Right lobe of liver (tissue), 6 donors: Measurements from ENCODE around the gene LVRN. TPM values are rescaled to one million over a fixed set of nuclear protein-coding genes. Genes with fewer than 3 reads are reported as not detected.
"Not testable (repeated sequence)": the region's sequence is repeated elsewhere in the genome, so short reads cannot be mapped to it uniquely, and the experiment has no call there.

Experiments
- ATAC-seq, 4 donors: fragments of 200-7000 bp; cut with Tn5 transposase; one replicate each; pipeline ENCODE4 v1.9.1; 2020; ENCODE audit warnings: mild to moderate bottlenecking in 4 of 4, moderate library complexity in 4 of 4
- DNase-seq, 3 donors: peaks; one replicate each; pipeline ENCODE4 v3.0.0-alpha.2; 2020
- H3K27ac ChIP-seq, 3 donors: fragments of 200-600 bp; one replicate each; pipeline ENCODE4 v1.8.0; 2022
- H3K27me3 ChIP-seq, 2 donors: fragments of 200-600 bp; one replicate each; pipeline ENCODE4 v1.8.0; 2022
- H3K36me3 ChIP-seq, 4 donors: fragments of 200-600 bp; sonication (generic) in 1 of 4; one replicate each; pipeline versions ENCODE4 v1.5.1 to v1.8.0; 2017 to 2022; ENCODE audit warnings: control low read depth in 1 of 4
- H3K4me1 ChIP-seq, 4 donors: fragments of 200-600 bp; sonication (generic) in 1 of 4; one replicate each; pipeline versions ENCODE4 v1.5.1 to v1.8.0; 2017 to 2022; ENCODE audit warnings: control low read depth in 1 of 4
- H3K4me3 ChIP-seq, 3 donors: fragments of 200-600 bp; one replicate each; pipeline ENCODE4 v1.8.0; 2022
- H3K9me3 ChIP-seq, 4 donors: fragments of 200-600 bp; sonication (generic) in 1 of 4; one replicate each; pipeline versions ENCODE4 v1.5.1 to v1.8.0; 2017 to 2022; ENCODE audit warnings: control low read depth in 1 of 4
- CTCF ChIP-seq, 4 donors: fragments of 200-600 bp in 3 of 4; fragments of 450-650 bp in 1 of 4; IDR thresholded peaks; one replicate each; pipeline versions ENCODE4 v1.5.1 to v1.8.0; 2016 to 2022; ENCODE audit warnings: antibody characterized with exemption in 4 of 4, mild to moderate bottlenecking in 2 of 4
- POLR2A ChIP-seq: fragments of 450-650 bp; IDR thresholded peaks from one replicate; pipeline ENCODE4 v1.6.1; 2017; ENCODE audit warnings: antibody characterized with exemption, mild to moderate bottlenecking
- WGBS: methylation state at CpG from one replicate; pipeline ENCODE4 v1.1.6; 2018; ENCODE audit warnings: low coverage, low lambda C conversion rate; ENCODE audit not compliant: insufficient coverage; ENCODE audit errors: missing lambda C conversion rate; 5-methylcytosine and 5-hydroxymethylcytosine counted together
- intact Hi-C, 2 donors: fragments of 100-400 bp; cut with DNase I; formaldehyde crosslinking; loops; one replicate each; pipeline versions ENCODE4 v1.11.2 to v1.14.1; 2022
- long read RNA-seq: library from polyadenylated mRNA; unstranded; transcript quantifications from one replicate; pipeline ENCODE4 v2.0.0, GENCODE V29; 2019
- total RNA-seq, 6 experiments: library from RNA; depleted of rRNA in 2 of 6; stranded (reverse); fragments of >200 nt in 2 of 6; fragmentation: NEBNext Ultra II Directional in 3 of 6; extraction: Animal tissue kit (Norgen Biotek cat#: 25700) in 3 of 6; gene quantifications; one replicate each; pipeline versions ENCODE4 v1.1.0 to v1.2.4, GENCODE V29; 2016 to 2023
- donor health status: DM: no; HTN: yes; CAD: no.
- donor health status: DM: no; HTN: no; CAD: no.
- donor health status: DM: no; HTN: no; CAD: no.
- donor health status: DM: no; HTN: yes; CAD: no.
- donor health status: DM: no; HTN: yes; CAD: no.

Gene LVRN, protein sequence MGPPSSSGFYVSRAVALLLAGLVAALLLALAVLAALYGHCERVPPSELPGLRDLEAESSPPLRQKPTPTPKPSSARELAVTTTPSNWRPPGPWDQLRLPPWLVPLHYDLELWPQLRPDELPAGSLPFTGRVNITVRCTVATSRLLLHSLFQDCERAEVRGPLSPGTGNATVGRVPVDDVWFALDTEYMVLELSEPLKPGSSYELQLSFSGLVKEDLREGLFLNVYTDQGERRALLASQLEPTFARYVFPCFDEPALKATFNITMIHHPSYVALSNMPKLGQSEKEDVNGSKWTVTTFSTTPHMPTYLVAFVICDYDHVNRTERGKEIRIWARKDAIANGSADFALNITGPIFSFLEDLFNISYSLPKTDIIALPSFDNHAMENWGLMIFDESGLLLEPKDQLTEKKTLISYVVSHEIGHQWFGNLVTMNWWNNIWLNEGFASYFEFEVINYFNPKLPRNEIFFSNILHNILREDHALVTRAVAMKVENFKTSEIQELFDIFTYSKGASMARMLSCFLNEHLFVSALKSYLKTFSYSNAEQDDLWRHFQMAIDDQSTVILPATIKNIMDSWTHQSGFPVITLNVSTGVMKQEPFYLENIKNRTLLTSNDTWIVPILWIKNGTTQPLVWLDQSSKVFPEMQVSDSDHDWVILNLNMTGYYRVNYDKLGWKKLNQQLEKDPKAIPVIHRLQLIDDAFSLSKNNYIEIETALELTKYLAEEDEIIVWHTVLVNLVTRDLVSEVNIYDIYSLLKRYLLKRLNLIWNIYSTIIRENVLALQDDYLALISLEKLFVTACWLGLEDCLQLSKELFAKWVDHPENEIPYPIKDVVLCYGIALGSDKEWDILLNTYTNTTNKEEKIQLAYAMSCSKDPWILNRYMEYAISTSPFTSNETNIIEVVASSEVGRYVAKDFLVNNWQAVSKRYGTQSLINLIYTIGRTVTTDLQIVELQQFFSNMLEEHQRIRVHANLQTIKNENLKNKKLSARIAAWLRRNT
- under 1 TPM in 2 of 6 experiments, not detected in 4; 0.07 to 0.11 TPM for total RNA-seq
- long read RNA-seq: 0 reads

DNA sequence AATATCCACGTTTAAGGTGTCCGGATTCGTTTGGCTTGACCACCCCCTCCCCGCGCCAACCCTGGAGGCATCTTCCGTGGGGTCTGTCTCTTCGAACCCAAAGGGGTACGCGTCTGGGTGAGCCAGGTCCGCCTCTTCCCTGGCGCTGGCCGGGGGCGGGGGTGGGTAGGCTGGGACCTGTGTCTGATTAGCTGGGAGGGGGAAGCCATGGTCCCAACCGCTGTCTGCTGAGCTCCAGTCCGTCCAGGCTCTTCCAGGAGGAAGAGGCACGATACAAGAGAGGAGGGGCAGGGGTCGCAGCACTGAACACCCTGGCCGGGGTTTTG is at the start of gene LVRN:
LVRN (plus strand) TSS at position 237 of the 326 bp plus-strand sequence. CDS start 143 bp downstream, outside the sequence.
- intact Hi-C loops: no loop called here

GRCh38 chr5:115913623-115914400 is 48.5 kb upstream of the LVRN start:
- H3K4me1 ChIP-seq, ATAC-seq, H3K4me3 ChIP-seq, H3K27ac ChIP-seq, H3K36me3 ChIP-seq, DNase-seq, H3K9me3 ChIP-seq, intact Hi-C loops, H3K27me3 ChIP-seq: not testable (repeated sequence)
- WGBS: 92% methylated on average over 5 of the region's 5 CpGs

More for the DNA sequence above, at the start of gene LVRN:
- Histone ChIP-seq H3K27ac (no peak within 1 kb of the TSS), H3K4me1 (peaks cover 0 to 17% (median 0%) of the 10 kb centered on the region in 4 donors), H3K27me3 (peaks cover 5 to 25% of the 10 kb centered on the region in 2 donors), H3K36me3 (no peaks in the 10 kb centered on the region), H3K4me3 (peak within 1 kb of the TSS; percentile 8 to 44 (median 32)), H3K9me3 (no peaks in the 10 kb centered on the region)
- 6% methylated on average over 6 of the region's 18 CpGs for WGBS
- TF ChIP-seq POLR2A (no peak), CTCF (IDR thresholded peaks at IDR 0.05) (no peak)
- ATAC-seq (peak in 1 of 4 donors; percentile 8), DNase-seq (no peak)

GRCh38 chr5:115920171-115920725 is 42.0 kb upstream of the LVRN start:
- ATAC-seq (no peak), DNase-seq (no peak)
- 60% methylated on average over 3 of the region's 3 CpGs for WGBS
- Histone ChIP-seq H3K27me3 (no peaks in the 10 kb centered on the region), H3K4me1 (no peaks in the 10 kb centered on the region), H3K9me3 (no peaks in the 10 kb centered on the region), H3K36me3 (no peaks in the 10 kb centered on the region), H3K4me3 (no peak overlapping the region), H3K27ac (no peak overlapping the region)
- intact Hi-C loops: no loop called here
- no peak for TF ChIP-seq CTCF (IDR thresholded peaks at IDR 0.05)

GRCh38 chr5:115928578-115929407 is 33.5 kb upstream of the LVRN start:
- H3K9me3 ChIP-seq, DNase-seq, H3K4me1 ChIP-seq, H3K27me3 ChIP-seq, intact Hi-C loops, H3K36me3 ChIP-seq, H3K27ac ChIP-seq, H3K4me3 ChIP-seq, ATAC-seq: not testable (repeated sequence)
- 82% methylated on average over 12 of the region's 12 CpGs for WGBS

DNA sequence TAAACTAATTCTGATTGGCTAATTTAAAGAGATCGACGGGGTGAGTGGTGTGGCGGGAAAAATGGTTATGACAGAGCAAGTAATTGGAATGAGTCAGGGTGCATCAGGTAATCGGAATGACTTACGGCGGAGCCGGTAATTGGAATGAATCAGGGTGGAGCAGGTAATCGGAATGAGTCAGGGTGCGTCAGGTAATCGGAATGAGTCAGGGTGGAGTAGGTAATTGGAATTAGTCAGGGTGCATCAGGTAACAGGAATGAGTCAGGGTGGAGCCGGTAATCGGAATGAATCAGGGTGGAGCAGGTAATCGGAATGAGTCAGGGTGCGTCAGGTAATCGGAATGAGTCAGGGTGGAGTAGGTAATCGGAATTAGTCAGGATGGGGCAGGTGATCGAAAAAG is 32.1 kb upstream of the LVRN start:
- H3K27me3 ChIP-seq, H3K36me3 ChIP-seq, H3K4me1 ChIP-seq, H3K27ac ChIP-seq, intact Hi-C loops, H3K4me3 ChIP-seq, ATAC-seq, H3K9me3 ChIP-seq, DNase-seq: not testable (repeated sequence)
- 96% methylated on average over 15 of the region's 17 CpGs for WGBS
